Measurements from ENCODE around the gene TSPOAP1. TPM values are rescaled to one million over a fixed set of nuclear protein-coding genes. Genes with fewer than 3 reads are reported as not detected.

Gene TSPOAP1
- total and polyA plus RNA-seq, 10 of the 15 experiments (the other 5 are each of a cell fraction or from before 2014, with no cell fraction given), result 0.58 to 16.4 (median 4.2) TPM; not detected in 1

DNA sequence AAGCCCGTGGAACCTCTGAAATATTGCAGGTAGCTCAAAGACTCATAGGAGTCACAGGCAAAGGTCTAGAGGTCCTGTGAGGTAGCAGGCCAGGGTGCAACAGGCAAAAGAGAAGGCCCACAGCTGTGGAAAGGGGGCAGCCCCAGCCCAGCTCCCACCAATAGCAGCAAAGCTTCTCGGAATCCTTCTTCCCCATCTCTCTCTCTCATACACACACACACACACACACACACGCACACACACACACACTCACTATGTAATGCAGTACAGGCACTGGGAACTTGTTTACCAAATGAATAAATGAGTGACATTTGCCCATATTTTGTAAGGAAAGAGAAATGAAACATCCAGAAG, 40.2 kb upstream of the TSPOAP1 start:
- Histone ChIP-seq H3K27me3 (replicated peaks in 1 of 2; ENCODE audit: control insufficient read depth in 2 of 2, insufficient read depth in 2 of 2, low read length in 1 of 2) (no peaks in the 10 kb centered on the region), H3K79me2 (ENCODE audit: control insufficient read depth, insufficient read depth, low read length) (no peaks in the 10 kb centered on the region), H3K36me3 (ENCODE audit: control insufficient read depth in 2 of 2, insufficient read depth in 2 of 2, low read length in 1 of 2) (peaks cover 0 to 15% of the 10 kb centered on the region in 2 experiments; a peak in 2 of 4 replicates), H3K4me1 (ENCODE audit: control insufficient read depth, insufficient read depth, low read length) (no peaks in the 10 kb centered on the region), H2AFZ (ENCODE audit: control insufficient read depth, low read depth, low read length) (no peak overlapping the region), H4K20me1 (ENCODE audit: control insufficient read depth, insufficient read depth) (no peaks in the 10 kb centered on the region), H3K27ac (ENCODE audit: control insufficient read depth, insufficient read depth) (no peak overlapping the region), H3K4me3 (no peak overlapping the region), H3K4me2 (ENCODE audit: control insufficient read depth, insufficient read depth) (no peak overlapping the region), H3K9me3 (replicated peaks; ENCODE audit: control insufficient read depth, insufficient read depth, low read length) (no peaks in the 10 kb centered on the region), H3K9ac (ENCODE audit: control insufficient read depth, insufficient read depth, low read length) (no peak overlapping the region)
- 48% methylated on average over 2 of the region's 3 CpGs for WGBS (ENCODE audit: insufficient coverage, insufficient replicate concordance, low lambda C conversion rate, missing lambda C conversion rate)
- in situ Hi-C loops (cut with MboI) (no loop called here), intact Hi-C loops (cut with micrococcal nuclease; ENCODE audit: unreplicated experiment) (no loop called here)
- POLR2A ChIA-PET, result interaction anchor here (1.2 to 1.4 kb wide), 2 partner anchors 10 to 16 kb away, joined by 3 read pairs; no protein-coding TSS in a partner anchor
- TF ChIP-seq ZNF622 (IDR thresholded peaks at IDR 0.05) (no peak), E4F1 (IDR thresholded peaks at IDR 0.05; ENCODE audit: borderline replicate concordance, partially characterized antibody) (no peak), PRDM15 (CRISPR knock-in tag; IDR thresholded peaks at IDR 0.05) (no peak), CBX5 (IDR thresholded peaks at IDR 0.05; ENCODE audit: low read depth) (no peak), POU2F2 (IDR thresholded peaks at IDR 0.05; ENCODE audit: borderline replicate concordance, low read depth, low read length) (no peak)
- TF ChIP-seq, protein P1, sequence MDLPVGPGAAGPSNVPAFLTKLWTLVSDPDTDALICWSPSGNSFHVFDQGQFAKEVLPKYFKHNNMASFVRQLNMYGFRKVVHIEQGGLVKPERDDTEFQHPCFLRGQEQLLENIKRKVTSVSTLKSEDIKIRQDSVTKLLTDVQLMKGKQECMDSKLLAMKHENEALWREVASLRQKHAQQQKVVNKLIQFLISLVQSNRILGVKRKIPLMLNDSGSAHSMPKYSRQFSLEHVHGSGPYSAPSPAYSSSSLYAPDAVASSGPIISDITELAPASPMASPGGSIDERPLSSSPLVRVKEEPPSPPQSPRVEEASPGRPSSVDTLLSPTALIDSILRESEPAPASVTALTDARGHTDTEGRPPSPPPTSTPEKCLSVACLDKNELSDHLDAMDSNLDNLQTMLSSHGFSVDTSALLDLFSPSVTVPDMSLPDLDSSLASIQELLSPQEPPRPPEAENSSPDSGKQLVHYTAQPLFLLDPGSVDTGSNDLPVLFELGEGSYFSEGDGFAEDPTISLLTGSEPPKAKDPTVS (IDR thresholded peaks at IDR 0.05; ENCODE audit: low read depth, low read length), result no peak
- RAD21 ChIA-PET (ENCODE audit: unreplicated experiment), result interaction anchor here (1.4 kb wide), 1 partner anchor 49 kb away, joined by 5 read pairs; the partner anchor contains the start of gene RNF43
- SMC1A ChIA-PET (ENCODE audit: uncharacterized antibody, unreplicated experiment), result interaction anchor here (1.0 to 1.5 kb wide), 6 partner anchors 10 to 31 kb away, joined by 3 to 4 read pairs (median 3); no protein-coding TSS in a partner anchor
- CTCF ChIA-PET, result interaction anchor here (1.1 to 2.0 kb wide), 3 partner anchors 21 to 58 kb away, joined by 3 to 7 read pairs (median 3); no protein-coding TSS in a partner anchor
- FAIRE-seq (no peak), DNase-seq (ENCODE audit: low read depth, low spot score) (no peak), ATAC-seq (no peak)
- no TSS peak for BruUV-seq (replicated peaks)

Measured in GM12878 (cell line).